Subcutaneous abdominal adipose tissue (tissue), 5 donors: ENCODE data around the gene PLEKHA8.
"Not testable (repeated sequence)": the region's sequence is repeated elsewhere in the genome, so short reads cannot be mapped to it uniquely, and the experiment has no call there.

Experiments used
- H3K27ac ChIP-seq: one replicate; pipeline ENCODE4 v1.7.0; 2013; ENCODE audit warnings: low read depth, mild to moderate bottlenecking, inconsistent platforms, low read length, moderate library complexity
- H3K27me3 ChIP-seq, 5 donors: one replicate each; pipeline ENCODE4 v1.7.0; 2013; ENCODE audit warnings: low read length in 5 of 5, inconsistent platforms in 1 of 5; ENCODE audit not compliant: control insufficient read depth in 5 of 5, insufficient read depth in 4 of 5
- H3K36me3 ChIP-seq, 5 donors: one replicate each; pipeline ENCODE4 v1.7.0; 2013; ENCODE audit warnings: low read length in 5 of 5; ENCODE audit not compliant: control insufficient read depth in 5 of 5, insufficient read depth in 5 of 5
- H3K4me1 ChIP-seq, 5 donors: one replicate each; pipeline ENCODE4 v1.7.0; 2013; ENCODE audit warnings: low read length in 5 of 5, mild to moderate bottlenecking in 3 of 5, moderate library complexity in 1 of 5; ENCODE audit not compliant: control insufficient read depth in 5 of 5, insufficient read depth in 5 of 5
- H3K4me3 ChIP-seq, 5 donors: one replicate each; pipeline ENCODE4 v1.7.0; 2013; ENCODE audit warnings: low read length in 5 of 5, low read depth in 1 of 5
- H3K9ac ChIP-seq, 5 donors: one replicate each; pipeline ENCODE4 v1.7.0; 2013; ENCODE audit warnings: low read length in 5 of 5, mild to moderate bottlenecking in 4 of 5, moderate library complexity in 3 of 5
- H3K9me3 ChIP-seq, 5 donors: one replicate each; pipeline ENCODE4 v1.7.0; 2013; ENCODE audit warnings: low read length in 5 of 5; ENCODE audit not compliant: control insufficient read depth in 5 of 5
- donor health status: healthy.
- donor health status: healthy.
- donor health status: healthy.
- donor health status: healthy.
- donor health status: healthy.

PLEKHA8 gene

GRCh38 chr7:30091491-30091912 is 63.3 kb downstream of the PLEKHA8 start:
- H3K27ac ChIP-seq: peak overlapping the region; percentile 87
- no peaks in the 10 kb centered on the region for H3K27me3 ChIP-seq
- peak overlapping the region in 3 of 5 donors; percentile 51 to 87 (median 62) for H3K9ac ChIP-seq
- no peak overlapping the region for H3K4me3 ChIP-seq
- H3K9me3 ChIP-seq: no peaks in the 10 kb centered on the region
- no peaks in the 10 kb centered on the region for H3K36me3 ChIP-seq
- H3K4me1 ChIP-seq: peaks cover 8 to 35% (median 23%) of the 10 kb centered on the region in 5 donors

DNA sequence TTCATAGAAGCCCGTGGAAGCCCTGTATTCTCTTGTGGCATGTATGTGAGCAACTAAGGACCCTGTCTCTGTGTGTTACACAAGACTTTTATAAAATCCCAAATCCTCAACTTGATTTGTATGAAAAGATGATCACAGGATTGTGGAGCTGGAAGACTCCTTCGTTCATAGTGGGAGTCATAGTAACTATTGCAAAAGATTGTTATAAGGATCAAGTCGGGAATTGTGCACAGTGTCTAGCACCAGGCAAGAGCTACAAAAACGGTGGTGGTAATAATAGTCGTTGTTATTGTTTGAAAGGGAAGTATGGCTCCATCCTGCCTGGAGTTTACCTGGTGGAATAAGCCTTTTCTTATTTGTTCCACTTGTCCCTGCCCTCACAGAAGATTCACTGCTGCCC is 63.8 kb downstream of the PLEKHA8 start:
- peak overlapping the region; percentile 87 for H3K27ac ChIP-seq
- peaks cover 8 to 35% (median 23%) of the 10 kb centered on the region in 5 donors for H3K4me1 ChIP-seq
- no peaks in the 10 kb centered on the region for H3K9me3 ChIP-seq
- no peaks in the 10 kb centered on the region for H3K36me3 ChIP-seq
- H3K9ac ChIP-seq: peak overlapping the region in 4 of 5 donors; percentile 51 to 86 (median 57)
- no peaks in the 10 kb centered on the region for H3K27me3 ChIP-seq
- H3K4me3 ChIP-seq: no peak overlapping the region

GRCh38 chr7:30093420-30093952 is 65.3 kb downstream of the PLEKHA8 start:
- Histone ChIP-seq H3K27ac (peak overlapping the region; percentile 87), H3K4me3 (no peak overlapping the region), H3K4me1 (peaks cover 8 to 29% (median 23%) of the 10 kb centered on the region in 5 donors), H3K27me3 (no peaks in the 10 kb centered on the region), H3K9me3 (no peaks in the 10 kb centered on the region), H3K9ac (peak overlapping the region in 3 of 5 donors; percentile 29 to 86 (median 62)), H3K36me3 (no peaks in the 10 kb centered on the region)

- not testable (repeated sequence) for H3K9ac ChIP-seq, H3K27me3 ChIP-seq, H3K9me3 ChIP-seq, H3K4me3 ChIP-seq, H3K4me1 ChIP-seq, H3K27ac ChIP-seq, H3K36me3 ChIP-seq
These were observed 70.4 kb downstream of the PLEKHA8 start for GRCh38 chr7:30098599-30098998.

- H3K27me3 ChIP-seq: no peaks in the 10 kb centered on the region
- H3K9ac ChIP-seq: no peak overlapping the region
- no peaks in the 10 kb centered on the region for H3K36me3 ChIP-seq
- no peak overlapping the region for H3K27ac ChIP-seq
- no peak overlapping the region for H3K4me3 ChIP-seq
- no peaks in the 10 kb centered on the region for H3K9me3 ChIP-seq
- H3K4me1 ChIP-seq: no peaks in the 10 kb centered on the region
These were observed 74.1 kb downstream of the PLEKHA8 start for GRCh38 chr7:30102281-30102680.

DNA sequence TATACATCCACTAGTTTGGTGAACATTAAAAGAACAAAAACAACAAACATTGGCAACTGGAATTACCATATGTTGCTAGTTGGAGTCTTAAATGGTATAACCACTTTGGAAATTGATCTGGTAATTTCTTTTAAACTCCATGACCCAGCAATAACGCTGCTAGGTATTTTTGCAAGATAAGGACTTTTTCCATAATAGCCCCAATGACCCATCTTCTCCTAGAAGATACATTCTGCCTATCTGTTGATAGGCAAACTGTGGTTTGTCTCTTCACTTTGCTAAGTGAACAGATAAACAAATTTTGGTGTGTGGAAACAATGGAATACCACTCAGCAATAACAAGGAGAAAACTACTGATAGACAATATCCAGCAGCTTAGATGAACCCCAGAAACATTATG is 75.9 kb downstream of the PLEKHA8 start:
- Histone ChIP-seq H3K9me3 (no peaks in the 10 kb centered on the region), H3K27ac (no peak overlapping the region), H3K36me3 (no peaks in the 10 kb centered on the region)

GRCh38 chr7:30112103-30112713 is 84.0 kb downstream of the PLEKHA8 start:
- no peak overlapping the region for H3K27ac ChIP-seq
- H3K9ac ChIP-seq: no peak overlapping the region
- H3K27me3 ChIP-seq: no peaks in the 10 kb centered on the region
- H3K36me3 ChIP-seq: peaks cover 0 to 3% (median 0%) of the 10 kb centered on the region in 5 donors
- no peak overlapping the region for H3K4me3 ChIP-seq
- peaks cover 5 to 9% (median 7%) of the 10 kb centered on the region in 5 donors for H3K9me3 ChIP-seq
- H3K4me1 ChIP-seq: peaks cover 18 to 31% (median 28%) of the 10 kb centered on the region in 5 donors

More for the DNA sequence above, 75.9 kb downstream of the PLEKHA8 start:
- H3K4me3 ChIP-seq: no peak overlapping the region
- H3K27me3 ChIP-seq: no peaks in the 10 kb centered on the region
- no peak overlapping the region for H3K9ac ChIP-seq
- no peaks in the 10 kb centered on the region for H3K4me1 ChIP-seq

DNA sequence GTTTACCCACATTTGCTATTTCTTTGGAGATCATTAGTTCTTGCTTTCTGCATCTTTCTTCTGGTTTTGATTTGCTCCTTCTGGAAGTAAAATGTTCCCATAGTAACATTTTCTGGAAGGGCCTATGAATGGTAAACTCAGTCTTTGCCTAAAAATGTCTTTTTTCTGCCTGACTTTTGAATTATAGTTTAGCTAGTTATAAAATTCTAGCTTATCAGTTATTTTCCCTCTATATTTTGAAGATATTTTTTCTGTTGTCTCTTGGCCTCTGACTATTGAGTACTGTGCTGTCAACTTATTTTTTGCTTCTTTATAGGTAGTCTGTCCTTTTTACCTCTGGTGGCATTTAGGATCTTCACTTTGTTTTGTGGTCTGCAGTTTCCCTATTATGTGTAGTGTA is 84.9 kb downstream of the PLEKHA8 start:
- peaks cover 5 to 9% (median 7%) of the 10 kb centered on the region in 5 donors for H3K9me3 ChIP-seq
- H3K27me3 ChIP-seq: no peaks in the 10 kb centered on the region
- peaks cover 18 to 39% (median 28%) of the 10 kb centered on the region in 5 donors for H3K4me1 ChIP-seq
- peaks cover 0 to 3% (median 0%) of the 10 kb centered on the region in 5 donors for H3K36me3 ChIP-seq
- H3K9ac ChIP-seq: no peak overlapping the region
- H3K27ac ChIP-seq: no peak overlapping the region
- H3K4me3 ChIP-seq: no peak overlapping the region

- Histone ChIP-seq H3K27me3 (no peaks in the 10 kb centered on the region), H3K27ac (peak overlapping the region; percentile 22), H3K9ac (no peak overlapping the region), H3K4me3 (no peak overlapping the region), H3K36me3 (peaks cover 0 to 3% (median 0%) of the 10 kb centered on the region in 5 donors), H3K9me3 (peaks cover 5 to 9% (median 7%) of the 10 kb centered on the region in 5 donors), H3K4me1 (peaks cover 18 to 39% (median 28%) of the 10 kb centered on the region in 5 donors)
These were observed 86.5 kb downstream of the PLEKHA8 start for GRCh38 chr7:30114536-30115238.

GRCh38 chr7:30115709-30116297 is 87.6 kb downstream of the PLEKHA8 start:
- Histone ChIP-seq H3K4me3 (peak overlapping the region in 1 of 5 donors; percentile 13), H3K36me3 (peaks cover 0 to 3% (median 0%) of the 10 kb centered on the region in 5 donors), H3K4me1 (peaks cover 18 to 39% (median 28%) of the 10 kb centered on the region in 5 donors), H3K27me3 (no peaks in the 10 kb centered on the region), H3K27ac (peak overlapping the region; percentile 69), H3K9me3 (peaks cover 5 to 9% (median 7%) of the 10 kb centered on the region in 5 donors), H3K9ac (no peak overlapping the region)
